Large intestine (tissue), 3 donors: ENCODE data around the gene RAD21L1. TPM values are rescaled to one million over a fixed set of nuclear protein-coding genes. Genes with fewer than 3 reads are reported as not detected.
"Not testable (repeated sequence)": the region's sequence is repeated elsewhere in the genome, so short reads cannot be mapped to it uniquely, and the experiment has no call there.

Experiments
- DNase-seq, 2 donors: peaks; one replicate each; pipeline versions ENCODE4 v3.0.0 to v3.0.0-alpha.2; 2013
- H3K27ac ChIP-seq: one replicate; pipeline ENCODE4 v1.5.1; 2013; ENCODE audit warnings: low read length
- H3K27me3 ChIP-seq: 2 replicates; pipeline ENCODE4 v1.6.1; 2013; ENCODE audit warnings: low read length; ENCODE audit not compliant: control insufficient read depth, insufficient read depth
- H3K36me3 ChIP-seq: 2 replicates; pipeline ENCODE4 v1.6.1; 2013; ENCODE audit warnings: low read length; ENCODE audit not compliant: control insufficient read depth, insufficient read depth
- H3K4me1 ChIP-seq: one replicate; pipeline ENCODE4 v1.6.1; 2013; ENCODE audit warnings: low read length; ENCODE audit not compliant: control insufficient read depth, insufficient read depth
- H3K4me3 ChIP-seq: one replicate; pipeline ENCODE4 v1.5.1; 2013; ENCODE audit warnings: low read length
- H3K9me3 ChIP-seq: one replicate; pipeline ENCODE4 v1.6.1; 2013; ENCODE audit warnings: mild to moderate bottlenecking, low read depth, low read length, moderate library complexity; ENCODE audit not compliant: control insufficient read depth
- WGBS: methylation state at CpG from one replicate; pipeline ENCODE4 v1.1.5; 2013; ENCODE audit warnings: low lambda C conversion rate; ENCODE audit not compliant: insufficient coverage; 5-methylcytosine and 5-hydroxymethylcytosine counted together
- polyA plus RNA-seq: library from polyadenylated mRNA; unstranded; fragments of 120-200 nt; gene quantifications from one replicate; pipeline ENCODE4 v1.2.1, GENCODE V29; 2013

Gene RAD21L1
- polyA plus RNA-seq, 1 donor: not detected

- Histone ChIP-seq H3K27me3 (peaks cover 28% of the 10 kb centered on the region), H3K36me3 (no peaks in the 10 kb centered on the region), H3K27ac (no peak overlapping the region), H3K4me1 (peaks cover 10% of the 10 kb centered on the region), H3K9me3 (no peaks in the 10 kb centered on the region), H3K4me3 (peak overlapping the region; percentile 19)
- no CpG with 5 or more reads among the region's 30 CpGs for WGBS
- DNase-seq: peak; percentile 33 to 60
Measured at GRCh38 chr20:1225263-1225782, 521 bp upstream of the RAD21L1 start.

- H3K27ac ChIP-seq: no peak overlapping the region
- H3K27me3 ChIP-seq: peaks cover 42% of the 10 kb centered on the region
- WGBS: 79% methylated on average over 3 of the region's 3 CpGs
- H3K4me3 ChIP-seq: no peak overlapping the region
- DNase-seq: no peak
- H3K4me1 ChIP-seq: peaks cover 10% of the 10 kb centered on the region
- no peaks in the 10 kb centered on the region for H3K9me3 ChIP-seq
- no peaks in the 10 kb centered on the region for H3K36me3 ChIP-seq
Measured at GRCh38 chr20:1229541-1229940, 3.7 kb downstream of the RAD21L1 start.

- Histone ChIP-seq H3K4me3 (no peak overlapping the region), H3K27me3 (peaks cover 33% of the 10 kb centered on the region), H3K4me1 (no peaks in the 10 kb centered on the region), H3K36me3 (no peaks in the 10 kb centered on the region), H3K27ac (no peak overlapping the region), H3K9me3 (no peaks in the 10 kb centered on the region)
- no peak for DNase-seq
- 73% methylated on average over 3 of the region's 3 CpGs for WGBS
Measured at GRCh38 chr20:1232286-1233111, 6.7 kb downstream of the RAD21L1 start.

- no peaks in the 10 kb centered on the region for H3K9me3 ChIP-seq
- no peaks in the 10 kb centered on the region for H3K4me1 ChIP-seq
- H3K27ac ChIP-seq: no peak overlapping the region
- no peak for DNase-seq
- WGBS: 100% methylated on average over 1 of the region's 5 CpGs
- peaks cover 4% of the 10 kb centered on the region for H3K27me3 ChIP-seq
- no peaks in the 10 kb centered on the region for H3K36me3 ChIP-seq
- H3K4me3 ChIP-seq: no peak overlapping the region
Measured at GRCh38 chr20:1240549-1240948, 14.7 kb downstream of the RAD21L1 start.

- DNase-seq: no peak
- no peaks in the 10 kb centered on the region for H3K4me1 ChIP-seq
- H3K27ac ChIP-seq: no peak overlapping the region
- no peaks in the 10 kb centered on the region for H3K27me3 ChIP-seq
- no peak overlapping the region for H3K4me3 ChIP-seq
- H3K36me3 ChIP-seq: no peaks in the 10 kb centered on the region
- no peaks in the 10 kb centered on the region for H3K9me3 ChIP-seq
Measured at GRCh38 chr20:1241456-1241855, 15.6 kb downstream of the RAD21L1 start.

DNA sequence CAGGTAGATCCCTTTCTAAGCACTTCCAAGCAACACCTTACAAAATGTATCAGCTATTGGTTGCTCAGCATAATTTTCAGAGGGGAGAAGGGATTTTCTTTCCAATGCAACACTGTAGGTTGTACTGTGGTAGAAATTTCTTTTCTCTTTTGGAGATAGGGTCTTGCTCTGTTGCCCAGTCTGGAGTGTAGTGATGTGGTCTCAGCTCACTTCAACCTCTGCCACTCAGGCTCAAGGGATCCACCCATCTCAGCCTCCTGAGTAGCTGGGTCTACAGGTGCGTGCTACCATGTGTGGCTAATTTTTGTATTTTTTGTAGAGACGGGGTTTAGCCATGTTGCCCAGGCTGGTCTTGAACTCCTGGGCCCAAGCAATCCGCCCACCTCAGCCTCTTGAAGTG, 16.3 kb downstream of the RAD21L1 start:
- no peak overlapping the region for H3K4me3 ChIP-seq
- H3K9me3 ChIP-seq: no peaks in the 10 kb centered on the region
- DNase-seq: no peak
- WGBS: no CpG with 5 or more reads among the region's 3 CpGs
- H3K36me3 ChIP-seq: no peaks in the 10 kb centered on the region
- no peaks in the 10 kb centered on the region for H3K27me3 ChIP-seq
- H3K27ac ChIP-seq: no peak overlapping the region
- no peaks in the 10 kb centered on the region for H3K4me1 ChIP-seq

DNA sequence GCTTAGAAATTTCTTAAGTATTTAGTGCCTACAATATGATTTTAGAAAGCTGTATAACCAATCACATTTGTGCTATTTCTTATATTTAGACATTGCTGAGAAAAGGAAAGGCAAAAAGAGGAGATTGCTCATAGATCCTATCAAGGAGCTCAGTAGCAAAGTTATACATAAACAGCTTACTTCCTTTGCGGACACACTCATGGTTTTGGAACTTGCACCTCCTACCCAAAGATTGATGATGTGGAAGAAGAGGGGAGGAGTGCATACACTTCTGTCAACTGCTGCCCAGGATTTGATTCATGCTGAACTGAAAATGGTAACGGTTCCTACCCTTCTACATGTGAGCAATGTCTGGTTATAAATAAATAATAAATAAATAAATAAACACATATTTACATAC, 16.7 kb downstream of the RAD21L1 start:
- Histone ChIP-seq H3K27me3 (no peaks in the 10 kb centered on the region), H3K4me3 (no peak overlapping the region), H3K27ac (no peak overlapping the region), H3K9me3 (no peaks in the 10 kb centered on the region), H3K36me3 (no peaks in the 10 kb centered on the region), H3K4me1 (no peaks in the 10 kb centered on the region)
- no peak for DNase-seq
- no CpG with 5 or more reads among the region's 2 CpGs for WGBS

DNA sequence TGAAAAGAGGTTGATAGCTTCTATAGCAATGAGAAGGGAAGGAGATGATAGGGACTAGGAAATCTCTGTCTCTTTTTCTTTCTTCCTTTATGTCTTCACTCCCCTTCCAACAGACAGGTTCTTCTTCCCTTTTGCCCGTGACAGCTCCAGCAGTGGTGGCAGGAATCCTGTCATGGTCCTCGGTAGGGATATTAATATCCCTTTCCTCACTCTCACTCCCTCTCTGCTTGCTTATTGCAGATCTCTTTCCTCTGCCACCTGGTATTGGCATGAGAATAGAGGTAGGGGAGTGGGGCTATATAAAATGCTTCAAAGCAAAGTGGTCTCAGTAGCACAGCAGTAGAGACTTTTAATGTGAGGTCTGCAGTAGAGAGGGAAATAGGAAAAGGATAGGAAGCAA, 19.7 kb downstream of the RAD21L1 start:
- H3K27ac ChIP-seq: no peak overlapping the region
- no peak for DNase-seq
- H3K9me3 ChIP-seq: no peaks in the 10 kb centered on the region
- no peak overlapping the region for H3K4me3 ChIP-seq
- no peaks in the 10 kb centered on the region for H3K27me3 ChIP-seq
- no peaks in the 10 kb centered on the region for H3K36me3 ChIP-seq
- no peaks in the 10 kb centered on the region for H3K4me1 ChIP-seq
- WGBS: no CpG with 5 or more reads among the region's 2 CpGs

GRCh38 chr20:1247689-1248088, 21.8 kb downstream of the RAD21L1 start:
- H3K9me3 ChIP-seq: no peaks in the 10 kb centered on the region
- H3K27me3 ChIP-seq: peaks cover 4% of the 10 kb centered on the region
- H3K36me3 ChIP-seq: no peaks in the 10 kb centered on the region
- H3K4me1 ChIP-seq: no peaks in the 10 kb centered on the region
- no peak for DNase-seq
- no peak overlapping the region for H3K27ac ChIP-seq
- H3K4me3 ChIP-seq: no peak overlapping the region

GRCh38 chr20:1250282-1250681, 24.4 kb downstream of the RAD21L1 start:
- H3K27ac ChIP-seq, H3K36me3 ChIP-seq, DNase-seq, H3K4me1 ChIP-seq, H3K27me3 ChIP-seq, H3K4me3 ChIP-seq, H3K9me3 ChIP-seq: not testable (repeated sequence)
- no CpG with 5 or more reads among the region's 2 CpGs for WGBS

GRCh38 chr20:1252416-1252815, 26.6 kb downstream of the RAD21L1 start:
- Histone ChIP-seq H3K27ac (no peak overlapping the region), H3K27me3 (peaks cover 6% of the 10 kb centered on the region), H3K9me3 (no peaks in the 10 kb centered on the region), H3K36me3 (no peaks in the 10 kb centered on the region), H3K4me3 (no peak overlapping the region), H3K4me1 (no peaks in the 10 kb centered on the region)
- DNase-seq: no peak
- WGBS: no CpG with 5 or more reads among the region's 3 CpGs
